ENCODE measurements around the gene SERINC5. TPM values are rescaled to one million over a fixed set of nuclear protein-coding genes. Genes with fewer than 3 reads are reported as not detected.

SERINC5 gene
- total and polyA plus RNA-seq, 3 donors from 2014 or later, result 62.3 to 217 (median 158) TPM

DNA sequence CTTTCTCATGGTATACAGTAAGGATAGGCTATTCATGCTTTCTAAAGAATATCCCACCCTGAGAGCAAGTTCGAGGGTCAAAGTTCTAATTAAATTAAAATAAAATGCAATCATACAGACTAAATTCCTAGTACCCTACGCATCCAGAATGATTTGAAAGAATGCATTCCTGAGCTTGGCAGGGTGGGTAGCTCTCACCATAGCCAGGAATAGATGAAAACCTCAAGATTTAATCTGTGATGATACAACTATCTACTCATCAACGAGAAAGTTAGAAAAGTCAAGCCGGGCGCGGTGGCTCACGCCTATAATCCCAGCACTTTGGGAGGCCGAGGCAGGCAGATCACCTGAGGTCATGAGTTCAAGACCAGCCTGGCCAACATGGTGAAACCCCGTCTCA is 32.3 kb downstream of the SERINC5 start:
- DNase-seq, result no peak
- 87 to 93% methylated on average over 9 of the region's 9 CpGs for WGBS, 2 donors
- intact Hi-C loops (cut with DNase I; ENCODE audit: low total_unique reads), result no loop called here
- Histone ChIP-seq H3K9me3 (no peaks in the 10 kb centered on the region), H3K36me3 (ENCODE audit: low read depth, missing control alignments) (no peaks in the 10 kb centered on the region), H3K27me3 (no peaks in the 10 kb centered on the region), H3K27ac (no peak overlapping the region), H3K4me1 (peaks cover 6% of the 10 kb centered on the region), H3K4me3 (no peak overlapping the region)
- TF ChIP-seq, protein P1, sequence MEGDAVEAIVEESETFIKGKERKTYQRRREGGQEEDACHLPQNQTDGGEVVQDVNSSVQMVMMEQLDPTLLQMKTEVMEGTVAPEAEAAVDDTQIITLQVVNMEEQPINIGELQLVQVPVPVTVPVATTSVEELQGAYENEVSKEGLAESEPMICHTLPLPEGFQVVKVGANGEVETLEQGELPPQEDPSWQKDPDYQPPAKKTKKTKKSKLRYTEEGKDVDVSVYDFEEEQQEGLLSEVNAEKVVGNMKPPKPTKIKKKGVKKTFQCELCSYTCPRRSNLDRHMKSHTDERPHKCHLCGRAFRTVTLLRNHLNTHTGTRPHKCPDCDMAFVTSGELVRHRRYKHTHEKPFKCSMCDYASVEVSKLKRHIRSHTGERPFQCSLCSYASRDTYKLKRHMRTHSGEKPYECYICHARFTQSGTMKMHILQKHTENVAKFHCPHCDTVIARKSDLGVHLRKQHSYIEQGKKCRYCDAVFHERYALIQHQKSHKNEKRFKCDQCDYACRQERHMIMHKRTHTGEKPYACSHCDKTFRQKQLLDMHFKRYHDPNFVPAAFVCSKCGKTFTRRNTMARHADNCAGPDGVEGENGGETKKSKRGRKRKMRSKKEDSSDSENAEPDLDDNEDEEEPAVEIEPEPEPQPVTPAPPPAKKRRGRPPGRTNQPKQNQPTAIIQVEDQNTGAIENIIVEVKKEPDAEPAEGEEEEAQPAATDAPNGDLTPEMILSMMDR (IDR thresholded peaks at IDR 0.05), result no peak
- no peak for TF ChIP-seq POLR2A (IDR thresholded peaks at IDR 0.05)

DNA sequence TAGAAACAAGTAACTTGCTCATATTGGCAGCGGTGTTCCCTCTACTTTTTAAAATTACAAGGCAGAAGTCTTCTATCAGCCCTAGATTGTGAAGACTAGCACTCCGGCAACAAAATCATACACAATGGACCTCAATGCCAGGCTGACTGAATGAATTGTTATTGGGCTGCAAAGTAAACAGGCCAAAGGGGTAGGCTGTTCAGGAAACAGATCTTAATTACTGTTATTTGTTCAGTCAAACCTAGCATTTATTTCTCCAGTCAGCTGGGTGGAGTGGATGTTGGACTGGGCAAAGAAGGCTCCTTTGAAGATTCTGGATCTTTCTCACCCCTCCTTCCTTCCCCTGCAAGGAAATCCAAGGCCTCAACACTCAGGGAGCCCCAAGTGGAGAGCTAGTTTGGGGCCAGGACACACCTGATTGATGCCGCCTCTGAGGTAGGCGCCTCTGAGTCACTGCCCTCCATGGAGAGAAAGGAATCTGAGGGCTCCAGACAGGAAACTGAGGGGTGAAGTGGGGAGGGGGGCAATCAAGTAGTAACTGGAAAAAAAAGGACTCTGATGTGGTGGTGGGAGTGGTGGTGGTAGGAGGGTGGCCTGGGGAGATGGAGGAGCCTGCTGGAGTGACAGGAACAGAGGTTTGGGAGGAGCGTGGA is 35.5 kb downstream of the SERINC5 start:
- Histone ChIP-seq H3K4me3 (no peak overlapping the region), H3K36me3 (ENCODE audit: low read depth, missing control alignments) (no peaks in the 10 kb centered on the region), H3K4me1 (peaks cover 28% of the 10 kb centered on the region), H3K27me3 (no peaks in the 10 kb centered on the region), H3K9me3 (no peaks in the 10 kb centered on the region), H3K27ac (no peak overlapping the region)
- intact Hi-C loops (cut with DNase I; ENCODE audit: low total_unique reads), result no loop called here
- TF ChIP-seq, protein P1 (IDR thresholded peaks at IDR 0.05), result no peak
- TF ChIP-seq POLR2A (IDR thresholded peaks at IDR 0.05), result no peak
- WGBS, 2 donors, result 87 to 89% methylated on average over 5 of the region's 5 CpGs
- no peak for DNase-seq

DNA sequence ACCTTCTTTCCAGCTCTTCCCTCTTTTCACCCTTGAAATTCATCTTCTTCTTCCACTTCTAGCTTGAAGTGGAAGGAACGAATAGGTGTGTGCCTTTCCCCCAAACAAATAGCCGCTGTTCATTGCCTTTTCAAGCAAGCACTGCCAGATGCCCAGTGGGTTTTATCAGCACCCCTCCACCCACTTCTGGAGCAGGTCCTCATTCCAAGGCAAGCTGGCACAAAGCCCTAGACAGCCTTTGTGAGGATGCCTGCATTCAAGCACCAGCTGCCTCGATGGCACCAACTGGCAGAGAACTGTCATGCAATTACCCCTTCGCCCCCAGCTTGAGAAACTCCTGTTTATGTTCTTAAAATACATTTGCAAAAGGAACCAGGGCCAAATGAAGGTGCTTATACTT is 36.5 kb downstream of the SERINC5 start:
- H3K4me1 ChIP-seq, result peaks cover 31% of the 10 kb centered on the region
- H3K9me3 ChIP-seq, result no peaks in the 10 kb centered on the region
- H3K27ac ChIP-seq, result no peak overlapping the region
- H3K4me3 ChIP-seq, result no peak overlapping the region
- DNase-seq, result no peak
- TF ChIP-seq, protein P1 (IDR thresholded peaks at IDR 0.05), result no peak
- TF ChIP-seq POLR2A (IDR thresholded peaks at IDR 0.05), result no peak
- H3K27me3 ChIP-seq, result no peaks in the 10 kb centered on the region
- H3K36me3 ChIP-seq (ENCODE audit: low read depth, missing control alignments), result no peaks in the 10 kb centered on the region
- intact Hi-C loops (cut with DNase I; ENCODE audit: low total_unique reads), result no loop called here
- 59 to 75% methylated on average over 4 of the region's 4 CpGs for WGBS, 2 donors

DNA sequence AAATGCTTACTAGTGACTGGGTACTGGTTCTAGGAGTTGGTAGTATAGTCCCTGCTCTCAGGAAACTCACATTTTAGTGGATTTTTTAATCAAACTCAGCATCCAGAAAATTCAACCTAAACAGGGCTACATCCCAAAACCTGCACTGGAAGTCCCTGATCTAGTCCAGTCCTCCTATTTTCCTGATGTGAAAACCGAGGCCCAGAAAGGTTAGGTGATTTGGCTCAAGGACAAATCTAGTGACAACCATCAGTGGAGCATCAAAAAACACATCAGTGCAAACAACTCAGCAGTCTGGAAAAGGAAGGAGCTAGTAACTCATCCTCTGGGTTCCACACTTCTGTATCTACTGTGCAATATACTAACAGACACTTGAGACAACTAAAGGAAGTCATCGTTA is 38.2 kb downstream of the SERINC5 start:
- Histone ChIP-seq H3K4me3 (no peak overlapping the region), H3K9me3 (no peaks in the 10 kb centered on the region), H3K27ac (peak overlapping the region in 1 of 2 donors; percentile 27), H3K27me3 (no peaks in the 10 kb centered on the region), H3K4me1 (peaks cover 31% of the 10 kb centered on the region), H3K36me3 (ENCODE audit: low read depth, missing control alignments) (no peaks in the 10 kb centered on the region)
- WGBS, 2 donors, result 41 to 50% methylated on average over 2 of the region's 2 CpGs
- DNase-seq, result no peak
- TF ChIP-seq, protein P1 (IDR thresholded peaks at IDR 0.05), result no peak
- TF ChIP-seq POLR2A (IDR thresholded peaks at IDR 0.05), result no peak
- intact Hi-C loops (cut with DNase I; ENCODE audit: low total_unique reads), result no loop called here

Measured in testis (tissue), 3 donors.